Aorta (tissue), 5 donors: ENCODE measurements around the gene MAML3. TPM values are rescaled to one million over a fixed set of nuclear protein-coding genes. Genes with fewer than 3 reads are reported as not detected.

ENCODE experiments used
- ATAC-seq: fragments of 200-7000 bp; cut with Tn5 transposase; one replicate; pipeline ENCODE4 v1.9.1; 2022; ENCODE audit warnings: moderate library complexity; ENCODE audit not compliant: low FRiP score
- DNase-seq, 2 donors: peaks; one replicate each; pipeline ENCODE4 v3.0.0-alpha.2; 2020
- H3K27ac ChIP-seq, 2 donors: one replicate each; pipeline ENCODE4 v1.5.1; 2013; ENCODE audit warnings: low read length in 2 of 2, mild to moderate bottlenecking in 2 of 2, moderate library complexity in 2 of 2, control low read depth in 1 of 2, inconsistent platforms in 1 of 2, low read depth in 1 of 2
- H3K27me3 ChIP-seq, 2 donors: one replicate each; pipeline ENCODE4 v1.6.1; 2013; ENCODE audit warnings: control low read depth in 1 of 2, low read length in 1 of 2, mild to moderate bottlenecking in 1 of 2, moderate library complexity in 1 of 2; ENCODE audit not compliant: insufficient read depth in 2 of 2, control insufficient read depth in 1 of 2
- H3K36me3 ChIP-seq, 2 donors: one replicate each; pipeline ENCODE4 v1.6.1; 2013; ENCODE audit warnings: control low read depth in 1 of 2, low read length in 1 of 2, mild to moderate bottlenecking in 1 of 2; ENCODE audit not compliant: insufficient read depth in 2 of 2, control insufficient read depth in 1 of 2
- H3K4me1 ChIP-seq, 2 donors: one replicate each; pipeline ENCODE4 v1.6.1; 2013; ENCODE audit warnings: low read length in 2 of 2, control low read depth in 1 of 2, mild to moderate bottlenecking in 1 of 2, moderate library complexity in 1 of 2; ENCODE audit not compliant: insufficient read depth in 2 of 2, control insufficient read depth in 1 of 2
- H3K4me3 ChIP-seq, 2 donors: one replicate each; pipeline ENCODE4 v1.5.1; 2013; ENCODE audit warnings: low read length in 2 of 2, control low read depth in 1 of 2, mild to moderate bottlenecking in 1 of 2
- H3K9me3 ChIP-seq: one replicate; pipeline ENCODE4 v1.6.1; 2013; ENCODE audit warnings: mild to moderate bottlenecking, low read length; ENCODE audit not compliant: control insufficient read depth
- WGBS, 2 donors: extraction: QIAGEN DNeasy Blood & Tissue Kit; methylation state at CpG; one replicate each; pipeline ENCODE4 v1.1.7; 2013; 5-methylcytosine and 5-hydroxymethylcytosine counted together
- intact Hi-C, 2 donors: fragments of 100-400 bp; cut with DNase I; formaldehyde crosslinking; loops; one replicate each; pipeline versions ENCODE4 v1.14.2 to v1.15.0; 2022
- polyA plus RNA-seq, 2 donors: library from polyadenylated mRNA; stranded (reverse); fragments of 200-250 nt; gene quantifications; one replicate each; pipeline ENCODE4 v1.2.3, GENCODE V29; 2013
- total RNA-seq, 2 donors: library from RNA; stranded (reverse); fragmentation: NEBNext Ultra II Directional; extraction: Animal tissue kit (Norgen Biotek cat#: 25700); gene quantifications; one replicate each; pipeline ENCODE4 v1.2.1, GENCODE V29; 2021
- donor health status: healthy with polysubstance abuse.
- donor health status: Bipolar disorder and iron deficiency.
- donor health status: DM: no; HTN: no; CAD: no.
- donor health status: DM: no; HTN: no; CAD: no.
- donor health status: DM: yes; HTN: yes; CAD: no.

MAML3 gene
- total and polyA plus RNA-seq, 4 donors: 0.79 to 10.5 (median 4.9) TPM

GRCh38 chr4:139743027-139743426, 411.0 kb downstream of the MAML3 start:
- no peak for ATAC-seq
- Histone ChIP-seq H3K9me3 (no peaks in the 10 kb centered on the region), H3K4me1 (peaks cover 0 to 3% of the 10 kb centered on the region in 2 donors), H3K27me3 (no peaks in the 10 kb centered on the region), H3K4me3 (no peak overlapping the region), H3K27ac (no peak overlapping the region), H3K36me3 (no peaks in the 10 kb centered on the region)
- intact Hi-C loops: loop anchor here in 1 of 2 donors (5.0 kb wide), 1 partner anchor 304 kb away; no protein-coding TSS in a partner anchor
- 71 to 72% methylated on average over 5 of the region's 5 CpGs for WGBS, 2 donors
- DNase-seq: no peak

GRCh38 chr4:139740531-139741041, 413.4 kb downstream of the MAML3 start:
- intact Hi-C loops: loop anchor here in 1 of 2 donors (5.0 kb wide), 1 partner anchor 307 kb away; no protein-coding TSS in a partner anchor
- Histone ChIP-seq H3K4me3 (no peak overlapping the region), H3K4me1 (peaks cover 0 to 3% of the 10 kb centered on the region in 2 donors)

GRCh38 chr4:139740121-139740520, 413.9 kb downstream of the MAML3 start:
- Histone ChIP-seq H3K4me1 (peaks cover 0 to 3% of the 10 kb centered on the region in 2 donors), H3K4me3 (no peak overlapping the region), H3K27me3 (no peaks in the 10 kb centered on the region), H3K36me3 (no peaks in the 10 kb centered on the region), H3K27ac (peak overlapping the region in 1 of 2 donors; percentile 77), H3K9me3 (no peaks in the 10 kb centered on the region)
- no peak for DNase-seq
- 34% methylated on average over 5 of the region's 5 CpGs for WGBS, 2 donors
- intact Hi-C loops: loop anchor here in 1 of 2 donors (5.0 kb wide), 1 partner anchor 307 kb away; no protein-coding TSS in a partner anchor
- peak; percentile 9 for ATAC-seq

More at GRCh38 chr4:139740531-139741041, 413.4 kb downstream of the MAML3 start:
- DNase-seq: peak; percentile 71 to 83
- WGBS, 2 donors: 10 to 16% methylated on average over 10 of the region's 10 CpGs
- Histone ChIP-seq H3K27ac (peak overlapping the region in 1 of 2 donors; percentile 77), H3K9me3 (no peaks in the 10 kb centered on the region), H3K36me3 (no peaks in the 10 kb centered on the region), H3K27me3 (no peaks in the 10 kb centered on the region)
- ATAC-seq: peak; percentile 86

- Histone ChIP-seq H3K36me3 (no peaks in the 10 kb centered on the region), H3K27me3 (no peaks in the 10 kb centered on the region), H3K4me3 (no peak overlapping the region), H3K9me3 (no peaks in the 10 kb centered on the region), H3K4me1 (peaks cover under 1 to 3% of the 10 kb centered on the region in 2 donors), H3K27ac (no peak overlapping the region)
- intact Hi-C loops: loop anchor here in 1 of 2 donors (5.0 to 10.0 kb wide), 3 partner anchors 498 to 586 kb away; no protein-coding TSS in a partner anchor
- 72 to 76% methylated on average over 2 of the region's 2 CpGs for WGBS, 2 donors
- DNase-seq (no peak), ATAC-seq (no peak)
Measured at GRCh38 chr4:139738846-139739613, 415.0 kb downstream of the MAML3 start.

GRCh38 chr4:139736661-139737060, 417.3 kb downstream of the MAML3 start:
- Histone ChIP-seq H3K27me3 (no peaks in the 10 kb centered on the region), H3K9me3 (no peaks in the 10 kb centered on the region), H3K4me3 (no peak overlapping the region), H3K4me1 (peaks cover 2 to 3% of the 10 kb centered on the region in 2 donors), H3K27ac (no peak overlapping the region), H3K36me3 (no peaks in the 10 kb centered on the region)
- DNase-seq: no peak
- ATAC-seq: no peak
- 80 to 83% methylated on average over 2 of the region's 2 CpGs for WGBS, 2 donors
- intact Hi-C loops: loop anchor here in 1 of 2 donors (5.0 to 10.0 kb wide), 3 partner anchors 501 to 588 kb away; no protein-coding TSS in a partner anchor

GRCh38 chr4:139736274-139736660, 417.7 kb downstream of the MAML3 start:
- 89 to 91% methylated on average over 5 of the region's 5 CpGs for WGBS, 2 donors
- DNase-seq (no peak), ATAC-seq (no peak)
- Histone ChIP-seq H3K27ac (no peak overlapping the region), H3K4me3 (no peak overlapping the region), H3K9me3 (no peaks in the 10 kb centered on the region), H3K27me3 (no peaks in the 10 kb centered on the region), H3K4me1 (peaks cover 2 to 3% of the 10 kb centered on the region in 2 donors), H3K36me3 (no peaks in the 10 kb centered on the region)
- intact Hi-C loops: loop anchor here in 1 of 2 donors (5.0 to 10.0 kb wide), 3 partner anchors 501 to 589 kb away; no protein-coding TSS in a partner anchor

GRCh38 chr4:139735381-139736273, 418.4 kb downstream of the MAML3 start:
- Histone ChIP-seq H3K36me3 (no peaks in the 10 kb centered on the region), H3K27me3 (no peaks in the 10 kb centered on the region), H3K4me3 (peak overlapping the region; percentile 56 to 57), H3K27ac (peak overlapping the region in 1 of 2 donors; percentile 58), H3K9me3 (no peaks in the 10 kb centered on the region), H3K4me1 (peaks cover 2 to 3% of the 10 kb centered on the region in 2 donors)
- whole genome bisulfite sequencing, 2 donors: 6% methylated on average over 57 to 59 of the region's 59 CpGs
- ATAC-seq: peak; percentile 52
- peak; percentile 68 to 81 for DNase-seq
- intact Hi-C loops: loop anchor here (2.0 to 10.0 kb wide), 5 partner anchors 417 to 589 kb away; no protein-coding TSS in a partner anchor

GRCh38 chr4:139734875-139735380, 419.1 kb downstream of the MAML3 start:
- Histone ChIP-seq H3K4me3 (peak overlapping the region; percentile 57 to 72), H3K27ac (peak overlapping the region in 1 of 2 donors; percentile 2), H3K4me1 (peaks cover under 1 to 2% of the 10 kb centered on the region in 2 donors), H3K36me3 (peaks cover 0 to 2% of the 10 kb centered on the region in 2 donors), H3K9me3 (no peaks in the 10 kb centered on the region), H3K27me3 (no peaks in the 10 kb centered on the region)
- DNase-seq: peak; percentile 89 to 95
- WGBS, 2 donors: 1% methylated on average over 38 to 42 of the region's 42 CpGs
- intact Hi-C loops: loop anchor here (2.0 to 10.0 kb wide), 7 partner anchors 417 to 592 kb away; partner anchors contain the start of gene MAML3 (in 1 of the 2)
- ATAC-seq: peak; percentile 98
